Measurements from ENCODE around the gene EIF3A.

The EIF3A gene

DNA sequence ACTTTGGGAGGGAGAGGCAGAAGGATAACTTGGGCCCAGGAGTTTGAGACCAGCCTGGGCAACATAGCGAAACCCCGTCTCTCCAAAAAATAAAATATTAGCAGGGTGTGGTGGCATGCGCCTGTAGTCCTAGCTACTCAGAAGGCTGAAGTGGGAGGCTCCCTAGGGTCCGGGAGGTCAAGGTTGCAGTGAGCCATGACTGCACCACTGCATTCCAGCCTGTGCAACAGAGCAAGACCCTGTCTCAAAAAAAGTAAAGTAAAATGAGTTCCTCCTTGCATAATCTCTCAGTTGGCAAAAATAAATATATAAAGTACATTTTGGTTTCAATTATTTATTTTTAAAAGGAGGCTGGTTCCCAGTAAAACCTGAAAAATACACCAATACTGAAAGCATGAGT is 39.3 kb downstream of the EIF3A start:
- in situ Hi-C loops (cut with HindIII; ENCODE audit: low pct_ligation_motif_present, low sequenced_read_pairs): no loop called here
- TF ChIP-seq CTCF (IDR thresholded peaks at IDR 0.05; ENCODE audit: low read depth, low read length, missing control alignments): no peak
- no peak overlapping the region for H3K27ac ChIP-seq
- peaks cover 87% of the 10 kb centered on the region for H3K36me3 ChIP-seq (replicated peaks)
- no peak for DNase-seq
- H3K4me3 ChIP-seq (ENCODE audit: low read depth, low read length): no peak overlapping the region
- no peaks in the 10 kb centered on the region for H3K27me3 ChIP-seq (replicated peaks)

- no peak for TF ChIP-seq CTCF (IDR thresholded peaks at IDR 0.05; ENCODE audit: low read depth, low read length, missing control alignments)
- no peak overlapping the region for H3K27ac ChIP-seq
- no peak overlapping the region for H3K4me3 ChIP-seq (ENCODE audit: low read depth, low read length)
- DNase-seq: no peak
- peaks cover 80% of the 10 kb centered on the region for H3K36me3 ChIP-seq (replicated peaks)
- in situ Hi-C loops (cut with HindIII; ENCODE audit: low pct_ligation_motif_present, low sequenced_read_pairs): no loop called here
- no peaks in the 10 kb centered on the region for H3K27me3 ChIP-seq (replicated peaks)
Observed at GRCh38 chr10:119039161-119039560, 41.5 kb downstream of the EIF3A start.

DNA sequence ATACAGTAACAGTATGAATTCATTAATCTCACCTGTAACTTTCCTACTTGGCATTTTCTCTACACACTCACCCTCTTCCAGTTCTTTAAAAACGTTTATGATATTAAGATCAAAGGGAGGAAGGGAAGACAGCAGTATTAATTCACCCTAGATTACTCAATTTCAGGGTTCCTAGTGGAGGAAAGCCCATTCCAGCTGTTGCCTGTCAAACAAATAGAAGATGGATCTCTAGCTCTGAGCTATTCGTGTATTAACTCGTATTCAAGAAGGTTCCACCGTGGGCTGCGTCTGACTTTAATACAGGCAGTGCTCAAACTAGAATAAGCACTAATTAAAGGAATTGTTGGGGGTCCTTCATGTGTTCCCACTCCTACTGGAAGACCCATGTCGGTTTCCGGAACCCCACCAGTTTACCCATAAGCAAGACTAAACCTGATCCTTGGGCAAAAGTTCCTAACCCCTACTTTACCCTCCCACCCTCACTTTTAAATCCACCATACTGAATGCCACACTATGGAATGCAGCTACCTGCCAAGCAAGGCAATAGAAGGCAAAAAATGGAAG is 49.0 kb downstream of the EIF3A start:
- in situ Hi-C loops (cut with HindIII; ENCODE audit: low pct_ligation_motif_present, low sequenced_read_pairs): no loop called here
- DNase-seq: no peak

DNA sequence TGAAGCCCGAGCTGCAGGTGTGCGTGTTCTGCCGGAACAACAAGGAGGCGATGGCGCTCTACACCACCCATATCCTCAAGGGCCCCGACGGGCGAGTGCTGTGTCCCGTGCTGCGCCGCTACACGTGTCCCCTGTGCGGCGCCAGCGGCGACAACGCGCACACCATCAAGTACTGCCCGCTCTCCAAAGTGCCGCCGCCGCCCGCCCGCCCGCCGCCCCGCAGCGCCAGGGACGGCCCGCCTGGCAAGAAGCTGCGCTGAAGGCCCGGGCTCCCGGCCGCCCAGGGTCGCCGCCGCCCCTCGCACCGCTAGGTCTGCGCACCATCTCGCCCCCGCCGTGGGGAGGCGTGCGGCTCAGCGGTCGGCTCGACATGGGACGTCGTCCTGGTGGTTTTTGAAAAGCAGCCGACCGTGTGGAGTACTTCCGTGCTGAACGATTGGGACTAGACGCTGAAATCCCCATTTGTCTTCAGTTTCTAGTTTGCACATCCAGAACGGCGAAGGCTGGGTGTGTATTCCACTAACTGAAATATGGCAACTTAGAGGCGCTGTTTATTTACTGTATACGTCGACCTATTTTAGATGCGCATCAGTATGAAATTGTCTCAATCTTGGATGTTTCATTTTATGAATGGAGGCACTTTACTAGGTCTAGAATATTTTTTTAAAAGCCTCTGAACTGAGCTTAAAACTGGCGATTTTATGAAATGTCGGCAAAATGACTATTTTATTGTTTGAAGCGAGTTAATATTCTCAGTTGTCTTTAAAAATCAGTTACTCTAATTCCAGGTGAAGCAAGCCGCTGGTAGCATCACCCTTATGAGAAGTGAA is 50.0 kb downstream of the EIF3A start:
- TF ChIP-seq CTCF (IDR thresholded peaks at IDR 0.05; ENCODE audit: low read depth, low read length, missing control alignments): no peak
- Histone ChIP-seq H3K27ac (no peak overlapping the region), H3K36me3 (replicated peaks) (peaks cover 24% of the 10 kb centered on the region), H3K27me3 (replicated peaks) (no peaks in the 10 kb centered on the region), H3K4me3 (ENCODE audit: low read depth, low read length) (peak overlapping the region; percentile 42)
- peak; percentile 25 for DNase-seq
- in situ Hi-C loops (cut with HindIII; ENCODE audit: low pct_ligation_motif_present, low sequenced_read_pairs): no loop called here

More for the DNA sequence above, 49.0 kb downstream of the EIF3A start:
- H3K36me3 ChIP-seq (replicated peaks): peaks cover 31% of the 10 kb centered on the region
- TF ChIP-seq CTCF (IDR thresholded peaks at IDR 0.05; ENCODE audit: low read depth, low read length, missing control alignments): no peak
- no peaks in the 10 kb centered on the region for H3K27me3 ChIP-seq (replicated peaks)
- no peak overlapping the region for H3K27ac ChIP-seq
- H3K4me3 ChIP-seq (ENCODE audit: low read depth, low read length): no peak overlapping the region

GRCh38 chr10:119029613-119030420 is 50.8 kb downstream of the EIF3A start, which contains the start of gene NANOS1:
Gene NANOS1 (plus strand): TSS chr10:119029714. CDS start chr10:119029802, 88 bp downstream.
- TF ChIP-seq CTCF (IDR thresholded peaks at IDR 0.05; ENCODE audit: low read depth, low read length, missing control alignments): no peak
- DNase-seq: peak; percentile 19
- no peaks in the 10 kb centered on the region for H3K27me3 ChIP-seq (replicated peaks)
- in situ Hi-C loops (cut with HindIII; ENCODE audit: low pct_ligation_motif_present, low sequenced_read_pairs): no loop called here
- peak within 1 kb of the TSS; percentile 42 for H3K4me3 ChIP-seq (ENCODE audit: low read depth, low read length)
- peaks cover 24% of the 10 kb centered on the region for H3K36me3 ChIP-seq (replicated peaks)
- H3K27ac ChIP-seq: no peak within 1 kb of the TSS
